ENCODE results near the gene VWA5B1. TPM values are rescaled to one million over a fixed set of nuclear protein-coding genes. Genes with fewer than 3 reads are reported as not detected.
A peak's percentile ranks its signal among the peaks of the same experiment; 100 is the strongest.

The VWA5B1 gene
- total and polyA plus RNA-seq, 10 donors = 0.28 TPM; not detected in 9

DNA sequence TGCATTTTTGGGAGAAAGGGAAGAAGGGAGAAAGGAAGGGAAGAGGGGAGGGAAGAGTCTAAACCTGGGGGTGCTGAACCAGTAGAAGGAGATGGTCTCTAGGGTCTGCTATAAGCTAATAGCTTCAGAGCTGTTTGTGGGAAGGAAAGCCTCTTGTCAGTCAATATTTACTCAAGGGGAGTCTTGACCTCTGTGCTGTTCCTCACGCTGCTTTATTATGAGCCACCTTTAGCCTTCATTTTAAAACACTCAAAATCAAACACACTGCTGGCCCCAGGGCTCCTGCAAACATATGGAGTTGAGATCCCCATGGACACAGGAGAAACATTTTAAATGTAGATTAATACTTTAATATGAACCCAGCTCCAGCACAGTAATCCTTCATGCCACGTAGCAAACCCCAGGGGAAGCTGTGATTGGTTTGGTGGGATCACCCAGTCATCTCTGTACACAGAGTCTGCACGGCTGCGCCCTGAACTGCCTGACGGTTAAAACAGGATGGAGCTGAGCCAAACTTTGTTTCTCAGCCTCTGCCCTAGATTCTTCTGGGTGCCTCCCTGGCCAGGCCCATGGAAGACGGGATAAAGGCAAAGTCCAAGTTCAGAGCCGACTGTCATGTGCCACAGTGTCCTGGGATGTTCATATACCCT, 40.2 kb upstream of the VWA5B1 start:
- TF ChIP-seq, protein P1, sequence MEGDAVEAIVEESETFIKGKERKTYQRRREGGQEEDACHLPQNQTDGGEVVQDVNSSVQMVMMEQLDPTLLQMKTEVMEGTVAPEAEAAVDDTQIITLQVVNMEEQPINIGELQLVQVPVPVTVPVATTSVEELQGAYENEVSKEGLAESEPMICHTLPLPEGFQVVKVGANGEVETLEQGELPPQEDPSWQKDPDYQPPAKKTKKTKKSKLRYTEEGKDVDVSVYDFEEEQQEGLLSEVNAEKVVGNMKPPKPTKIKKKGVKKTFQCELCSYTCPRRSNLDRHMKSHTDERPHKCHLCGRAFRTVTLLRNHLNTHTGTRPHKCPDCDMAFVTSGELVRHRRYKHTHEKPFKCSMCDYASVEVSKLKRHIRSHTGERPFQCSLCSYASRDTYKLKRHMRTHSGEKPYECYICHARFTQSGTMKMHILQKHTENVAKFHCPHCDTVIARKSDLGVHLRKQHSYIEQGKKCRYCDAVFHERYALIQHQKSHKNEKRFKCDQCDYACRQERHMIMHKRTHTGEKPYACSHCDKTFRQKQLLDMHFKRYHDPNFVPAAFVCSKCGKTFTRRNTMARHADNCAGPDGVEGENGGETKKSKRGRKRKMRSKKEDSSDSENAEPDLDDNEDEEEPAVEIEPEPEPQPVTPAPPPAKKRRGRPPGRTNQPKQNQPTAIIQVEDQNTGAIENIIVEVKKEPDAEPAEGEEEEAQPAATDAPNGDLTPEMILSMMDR (IDR thresholded peaks at IDR 0.05 in 8 of 11, conservative IDR thresholded peaks at IDR 0.05 in 3 of 11) = no peak
- TF ChIP-seq POLR2AphosphoS5 (IDR thresholded peaks at IDR 0.05) = no peak
- no peak for TF ChIP-seq POLR2A (IDR thresholded peaks at IDR 0.05)
- no peak for DNase-seq

DNA sequence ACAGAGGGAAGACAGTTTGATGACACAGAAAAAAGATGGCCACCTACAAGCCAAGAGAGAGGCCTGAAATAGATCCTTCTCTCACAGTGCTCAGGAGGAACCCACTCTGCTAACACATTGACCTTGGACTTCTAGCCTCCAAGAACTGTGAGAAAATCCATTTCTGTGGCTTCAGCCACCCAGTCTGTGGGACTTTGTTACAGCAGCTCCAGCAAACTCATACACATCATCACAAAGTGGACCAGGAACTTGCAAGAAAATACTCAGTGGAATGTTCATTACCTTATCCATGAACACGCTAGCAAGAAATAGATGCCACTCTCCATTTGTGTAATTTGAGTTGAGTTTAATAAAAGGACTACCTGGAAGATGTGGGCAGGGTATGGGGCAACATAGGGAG, 38.1 kb upstream of the VWA5B1 start:
- TF ChIP-seq, protein P1 (IDR thresholded peaks at IDR 0.05 in 8 of 11, conservative IDR thresholded peaks at IDR 0.05 in 3 of 11) = no peak
- TF ChIP-seq POLR2A (IDR thresholded peaks at IDR 0.05) = no peak
- no peak for TF ChIP-seq POLR2AphosphoS5 (IDR thresholded peaks at IDR 0.05)
- H3K36me3 ChIP-seq = no peaks in the 10 kb centered on the region
- H3K27me3 ChIP-seq (replicated peaks in 1 of 7) = peaks cover 0 to 28% (median 0%) of the 10 kb centered on the region in 7 donors
- DNase-seq = no peak
- peaks cover 0 to 10% (median 0%) of the 10 kb centered on the region in 6 donors for H3K4me1 ChIP-seq
- WGBS, 5 donors = 90 to 100% (median 99%) methylated on average over 1 of the region's 1 CpG
- H3K4me3 ChIP-seq = no peak overlapping the region
- intact Hi-C loops (cut with DNase I; ENCODE audit: low total_unique reads) = no loop called here
- H3K9me3 ChIP-seq = no peaks in the 10 kb centered on the region
- H3K27ac ChIP-seq = no peak overlapping the region

More for the DNA sequence above, 40.2 kb upstream of the VWA5B1 start:
- Histone ChIP-seq H3K27ac (peak overlapping the region in 3 of 8 donors; percentile 2 to 68 (median 43)), H3K9me3 (no peaks in the 10 kb centered on the region), H3K4me1 (peaks cover 0 to 10% (median 0%) of the 10 kb centered on the region in 6 donors), H3K27me3 (replicated peaks in 1 of 7) (peaks cover 0 to 10% (median 0%) of the 10 kb centered on the region in 7 donors), H3K4me3 (no peak overlapping the region), H3K36me3 (no peaks in the 10 kb centered on the region)
- intact Hi-C loops (cut with DNase I; ENCODE audit: low total_unique reads) = no loop called here
- 58 to 70% (median 66%) methylated on average over 7 of the region's 7 CpGs for WGBS, 5 donors

DNA sequence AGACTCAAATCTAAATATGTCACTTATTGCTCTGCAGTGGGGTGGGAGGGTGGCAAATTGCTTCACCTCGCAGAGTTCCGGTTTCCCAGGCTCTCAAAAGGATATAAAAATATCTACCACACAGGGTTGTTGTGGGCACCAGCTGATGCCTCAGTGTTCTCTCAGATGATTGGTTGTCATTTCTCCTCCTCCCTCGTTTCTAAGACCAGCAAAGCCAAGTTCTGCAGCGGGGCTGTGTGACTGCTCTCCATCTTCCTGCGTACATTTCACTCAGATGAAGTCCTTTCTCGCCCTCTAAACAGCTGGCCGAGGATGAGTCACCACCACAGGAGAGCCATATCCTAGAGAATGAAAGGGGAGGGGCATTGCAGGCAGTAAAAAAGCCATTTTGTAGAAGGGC, 35.0 kb upstream of the VWA5B1 start:
- TF ChIP-seq, protein P1 (IDR thresholded peaks at IDR 0.05 in 8 of 11, conservative IDR thresholded peaks at IDR 0.05 in 3 of 11) = no peak
- TF ChIP-seq POLR2AphosphoS5 (IDR thresholded peaks at IDR 0.05) = no peak
- TF ChIP-seq POLR2A (IDR thresholded peaks at IDR 0.05) = no peak

GRCh38 chr1:20259646-20260045, 31.0 kb upstream of the VWA5B1 start:
- Histone ChIP-seq H3K27ac (no peak overlapping the region), H3K4me3 (no peak overlapping the region), H3K27me3 (replicated peaks in 1 of 7) (peaks cover 0 to 33% (median 0%) of the 10 kb centered on the region in 7 donors), H3K9me3 (no peaks in the 10 kb centered on the region), H3K36me3 (no peaks in the 10 kb centered on the region), H3K4me1 (no peaks in the 10 kb centered on the region)
- intact Hi-C loops (cut with DNase I; ENCODE audit: low total_unique reads) = no loop called here
- TF ChIP-seq, protein P1 (IDR thresholded peaks at IDR 0.05 in 8 of 11, conservative IDR thresholded peaks at IDR 0.05 in 3 of 11) = no peak
- no peak for TF ChIP-seq POLR2AphosphoS5 (IDR thresholded peaks at IDR 0.05)
- no peak for TF ChIP-seq POLR2A (IDR thresholded peaks at IDR 0.05)
- DNase-seq = no peak
- 66 to 79% (median 78%) methylated on average over 3 of the region's 3 CpGs for WGBS, 5 donors

More for the DNA sequence above, 35.0 kb upstream of the VWA5B1 start:
- Histone ChIP-seq H3K27ac (peak overlapping the region in 1 of 8 donors; percentile 12), H3K4me3 (no peak overlapping the region), H3K27me3 (replicated peaks in 1 of 7) (peaks cover 0 to 37% (median 0%) of the 10 kb centered on the region in 7 donors), H3K4me1 (no peaks in the 10 kb centered on the region), H3K36me3 (no peaks in the 10 kb centered on the region), H3K9me3 (no peaks in the 10 kb centered on the region)
- 26 to 74% (median 56%) methylated on average over 7 of the region's 7 CpGs for WGBS, 5 donors
- no peak for DNase-seq
- intact Hi-C loops (cut with DNase I; ENCODE audit: low total_unique reads) = no loop called here

All from spleen (tissue), 11 donors.